Measurements from ENCODE around the gene CYP2U1.
"Not testable (repeated sequence)": the region's sequence is repeated elsewhere in the genome, so short reads cannot be mapped to it uniquely, and the experiment has no call there.

CYP2U1 gene

DNA sequence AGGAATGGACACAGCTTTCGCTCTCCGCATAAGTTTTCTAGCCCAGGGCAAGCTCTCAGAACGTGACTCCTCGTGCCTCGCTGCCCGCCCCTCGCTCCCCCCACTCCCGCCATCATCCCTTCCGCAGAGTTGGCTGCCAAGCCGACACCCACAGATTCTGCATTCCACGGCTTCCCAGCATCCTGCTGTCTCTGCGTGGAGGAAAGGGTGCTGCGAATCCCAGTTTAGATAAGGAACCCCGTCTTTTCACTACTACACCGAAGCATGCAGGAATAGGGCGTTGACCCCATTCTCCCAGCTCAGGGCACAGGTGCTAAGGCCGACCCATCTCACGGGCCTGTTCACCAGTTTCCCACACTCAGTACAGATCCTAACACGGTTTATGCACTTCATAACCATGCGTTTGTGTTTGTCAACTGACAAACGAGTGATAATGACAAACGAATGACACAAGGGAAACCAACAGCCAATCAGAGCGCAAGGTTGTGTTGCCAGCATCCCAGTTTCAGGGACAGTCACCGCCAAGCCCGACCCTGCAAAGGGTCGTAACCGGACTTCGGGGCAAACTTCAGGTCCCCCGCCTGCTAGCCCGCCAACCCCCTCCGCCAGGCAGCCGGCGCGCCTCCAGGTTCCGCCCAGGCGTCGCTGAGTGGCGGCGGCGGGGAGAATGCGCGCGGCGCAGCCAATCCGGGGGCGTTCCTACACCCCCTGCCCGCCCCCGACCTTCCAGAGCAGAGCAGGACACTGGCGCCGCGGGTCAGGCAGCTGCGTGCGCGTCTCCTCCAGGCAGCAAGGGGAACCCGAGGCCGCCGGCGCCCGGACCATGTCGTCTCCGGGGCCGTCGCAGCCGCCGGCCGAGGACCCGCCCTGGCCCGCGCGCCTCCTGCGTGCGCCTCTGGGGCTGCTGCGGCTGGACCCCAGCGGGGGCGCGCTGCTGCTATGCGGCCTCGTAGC lies at the start of gene CYP2U1:
TSS of gene CYP2U1 (plus strand) at position 729 of the 954 bp plus-strand sequence. CDS start at position 824, 95 bp downstream.
- peak; percentile 48 for DNase-seq (ENCODE audit: low read depth, low spot score)

- no peak for DNase-seq (ENCODE audit: low read depth, low spot score)
These were observed 45.5 kb upstream of the CYP2U1 start for GRCh38 chr4:107885865-107886264.

DNA sequence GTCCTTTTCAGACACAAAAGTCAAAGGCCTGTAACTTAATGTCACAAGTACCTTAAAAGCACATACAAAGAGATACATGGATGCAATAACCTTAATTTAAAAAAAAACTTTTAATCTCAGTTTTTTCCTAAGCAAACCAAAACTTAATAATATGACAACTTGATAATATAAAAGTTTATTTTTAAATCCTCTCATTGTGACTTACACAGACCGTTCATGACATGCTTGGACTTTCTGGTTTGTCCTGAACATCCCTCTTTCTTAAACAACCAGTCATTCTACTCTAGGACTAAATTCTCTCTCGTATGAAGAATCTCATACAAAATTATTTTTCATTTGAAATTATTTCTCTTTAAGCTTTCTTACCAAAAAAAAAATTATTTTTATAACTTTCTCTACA lies 43.1 kb upstream of the CYP2U1 start:
- no peak for DNase-seq (ENCODE audit: low read depth, low spot score)

DNA sequence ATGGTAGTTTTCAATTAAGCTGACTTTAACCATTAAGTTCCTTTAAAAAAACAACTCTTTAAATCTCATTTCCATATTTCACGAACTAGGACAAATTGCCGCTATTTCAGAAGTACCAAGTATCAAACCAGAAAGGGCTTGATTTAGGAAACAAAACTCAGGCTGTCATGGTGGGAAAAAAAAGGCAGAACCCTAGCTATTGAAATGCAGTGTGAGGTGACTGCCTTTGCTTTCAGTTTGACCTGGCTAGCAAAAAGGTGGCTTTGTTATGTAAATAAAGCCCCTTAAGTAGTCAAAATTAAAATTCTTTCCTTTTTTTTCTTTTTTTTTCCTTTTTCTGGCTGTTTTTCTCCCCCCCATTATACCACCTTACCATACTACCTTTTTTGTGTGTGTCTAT lies 40.6 kb upstream of the CYP2U1 start:
- no peak for DNase-seq (ENCODE audit: low read depth, low spot score)

GRCh38 chr4:107891299-107891698 lies 40.0 kb upstream of the CYP2U1 start:
- DNase-seq (ENCODE audit: low read depth, low spot score) = no peak

- no peak for DNase-seq (ENCODE audit: low read depth, low spot score)
These were observed 37.9 kb upstream of the CYP2U1 start for GRCh38 chr4:107893171-107894137.

GRCh38 chr4:107894138-107894603 lies 37.2 kb upstream of the CYP2U1 start:
- DNase-seq (ENCODE audit: low read depth, low spot score) = no peak

DNA sequence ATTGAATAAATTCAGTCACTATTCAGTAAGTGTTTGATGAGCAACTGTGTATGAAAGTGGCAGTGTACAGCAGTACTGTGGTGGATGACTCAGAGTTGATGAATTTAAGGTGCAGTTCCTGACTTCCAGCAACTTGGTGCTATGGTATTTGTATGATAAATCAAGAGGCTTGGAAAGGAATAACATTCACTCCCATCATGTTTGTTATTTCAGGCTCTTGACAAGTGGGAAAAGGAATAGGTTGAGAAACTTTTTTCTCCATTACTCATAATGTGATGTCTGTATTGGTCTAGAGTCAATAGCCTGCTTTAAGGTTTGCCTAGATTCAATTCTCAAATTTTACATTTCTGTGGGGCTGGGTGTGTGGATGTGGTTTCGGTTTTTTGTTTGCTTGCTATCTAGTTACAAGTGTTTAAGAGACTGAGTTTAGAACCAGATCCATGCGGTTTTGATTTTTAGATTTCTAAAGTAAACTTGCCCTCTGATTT lies 35.1 kb upstream of the CYP2U1 start:
- DNase-seq (ENCODE audit: low read depth, low spot score) = no peak

DNA sequence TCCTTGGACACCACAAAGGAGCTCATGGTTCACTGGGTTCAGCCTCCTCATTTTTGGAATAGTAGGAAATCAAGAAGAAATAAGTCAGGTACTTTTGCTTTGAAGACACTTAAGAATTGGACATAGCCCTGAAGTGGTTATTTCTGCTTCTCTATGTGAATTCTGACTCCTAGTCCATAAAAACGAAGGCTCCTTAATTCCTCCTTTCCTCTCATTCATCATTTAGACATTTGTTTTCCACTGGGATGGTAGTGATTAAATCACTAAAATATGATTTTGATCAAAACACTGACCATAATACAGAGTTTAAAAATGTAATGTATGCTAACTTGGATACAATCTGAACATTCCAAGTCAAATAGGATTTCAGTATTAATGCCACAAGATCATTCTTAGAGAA lies 34.7 kb upstream of the CYP2U1 start:
- no peak for DNase-seq (ENCODE audit: low read depth, low spot score)

- no peak for DNase-seq (ENCODE audit: low read depth, low spot score)
These were observed 33.5 kb upstream of the CYP2U1 start for GRCh38 chr4:107897823-107898222.

- no peak for DNase-seq (ENCODE audit: low read depth, low spot score)
These were observed 31.3 kb upstream of the CYP2U1 start for GRCh38 chr4:107900067-107900466.

GRCh38 chr4:107900508-107900907 lies 30.8 kb upstream of the CYP2U1 start:
- no peak for DNase-seq (ENCODE audit: low read depth, low spot score)

DNA sequence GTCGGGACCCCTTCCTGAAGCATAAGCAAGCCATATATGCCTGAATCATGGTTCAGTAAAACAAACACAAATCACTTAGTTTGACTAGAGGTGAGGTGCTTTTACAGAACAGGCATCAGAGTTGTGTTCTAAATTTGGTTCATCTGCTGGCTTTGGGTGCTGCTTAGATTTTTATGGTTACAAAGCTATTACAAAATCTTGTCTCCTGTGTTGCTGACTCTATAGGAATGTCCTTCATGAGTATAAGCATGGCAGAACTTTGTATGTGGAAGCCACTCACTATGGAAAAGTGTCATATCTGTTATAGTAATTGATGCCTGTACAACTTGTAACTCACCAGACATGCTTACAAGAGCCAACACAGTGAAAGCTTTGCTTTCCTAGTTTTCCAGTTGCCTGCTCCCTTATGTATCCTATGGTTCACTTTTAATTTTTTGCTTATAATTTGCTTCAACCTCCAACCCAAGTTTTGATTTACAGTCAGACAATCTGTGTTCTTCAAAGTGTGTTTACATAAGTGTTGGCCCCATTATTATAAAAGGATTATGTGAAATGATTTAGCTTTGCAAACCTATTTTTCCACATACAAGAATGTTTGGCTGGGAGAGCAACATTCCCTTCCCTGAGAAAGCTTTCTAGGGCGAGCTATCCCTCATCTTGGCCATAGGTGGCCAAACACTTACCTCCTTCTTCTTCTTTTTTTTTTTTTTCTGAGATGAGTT lies 30.0 kb upstream of the CYP2U1 start:
- DNase-seq (ENCODE audit: low read depth, low spot score) = no peak

GRCh38 chr4:107902715-107903114 lies 28.6 kb upstream of the CYP2U1 start:
- no peak for DNase-seq (ENCODE audit: low read depth, low spot score)

GRCh38 chr4:107905082-107905481 lies 26.3 kb upstream of the CYP2U1 start:
- DNase-seq (ENCODE audit: low read depth, low spot score) = not testable (repeated sequence)

DNA sequence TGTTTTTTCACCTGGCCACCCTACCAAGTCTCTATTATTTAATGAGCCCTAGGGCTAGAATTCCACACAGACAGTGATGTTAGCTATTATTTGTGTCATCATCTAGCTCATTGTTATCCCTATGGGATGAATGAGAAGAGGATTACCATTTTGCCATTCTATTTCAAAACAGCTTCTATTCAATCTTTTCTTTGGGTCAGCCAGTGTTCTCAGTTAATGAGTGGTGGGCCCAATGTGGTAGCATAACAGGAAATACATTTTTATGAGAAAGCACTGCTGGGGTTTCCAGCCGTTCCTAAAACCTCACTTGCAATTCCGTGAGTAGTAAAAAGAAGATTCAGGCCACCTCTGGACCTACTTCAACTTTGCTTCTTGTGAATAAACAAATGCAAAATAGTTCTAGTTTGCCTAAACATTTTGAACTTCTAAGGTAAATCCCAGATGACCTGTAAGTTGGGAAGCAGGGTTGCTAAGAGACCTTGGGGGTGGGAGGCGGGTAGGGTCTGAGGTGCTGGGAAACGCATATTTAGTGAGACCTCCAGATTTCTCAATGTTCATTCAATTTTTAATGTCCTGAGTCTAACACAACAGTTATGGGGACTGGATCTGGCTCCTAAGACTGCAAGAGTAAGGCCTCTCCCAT lies 24.8 kb upstream of the CYP2U1 start:
- DNase-seq (ENCODE audit: low read depth, low spot score) = no peak

DNA sequence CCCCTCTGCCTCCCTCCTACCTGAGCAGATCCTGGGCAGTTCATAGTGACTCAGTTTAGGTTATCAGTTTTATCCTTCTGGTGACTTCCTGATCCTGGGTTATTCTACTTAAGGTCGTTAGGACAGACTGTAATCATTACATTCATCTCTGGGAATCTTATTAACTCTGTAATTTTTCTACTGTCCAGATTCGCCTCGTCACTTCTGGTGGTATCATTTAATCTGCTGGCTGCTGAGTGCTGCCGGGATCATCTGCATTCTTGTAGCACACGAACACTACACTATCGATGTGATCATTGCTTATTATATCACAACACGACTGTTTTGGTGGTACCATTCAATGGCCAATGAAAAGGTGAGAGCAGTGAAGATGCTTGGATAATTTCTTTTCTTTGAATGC lies 23.0 kb upstream of the CYP2U1 start:
- DNase-seq (ENCODE audit: low read depth, low spot score) = no peak

DNA sequence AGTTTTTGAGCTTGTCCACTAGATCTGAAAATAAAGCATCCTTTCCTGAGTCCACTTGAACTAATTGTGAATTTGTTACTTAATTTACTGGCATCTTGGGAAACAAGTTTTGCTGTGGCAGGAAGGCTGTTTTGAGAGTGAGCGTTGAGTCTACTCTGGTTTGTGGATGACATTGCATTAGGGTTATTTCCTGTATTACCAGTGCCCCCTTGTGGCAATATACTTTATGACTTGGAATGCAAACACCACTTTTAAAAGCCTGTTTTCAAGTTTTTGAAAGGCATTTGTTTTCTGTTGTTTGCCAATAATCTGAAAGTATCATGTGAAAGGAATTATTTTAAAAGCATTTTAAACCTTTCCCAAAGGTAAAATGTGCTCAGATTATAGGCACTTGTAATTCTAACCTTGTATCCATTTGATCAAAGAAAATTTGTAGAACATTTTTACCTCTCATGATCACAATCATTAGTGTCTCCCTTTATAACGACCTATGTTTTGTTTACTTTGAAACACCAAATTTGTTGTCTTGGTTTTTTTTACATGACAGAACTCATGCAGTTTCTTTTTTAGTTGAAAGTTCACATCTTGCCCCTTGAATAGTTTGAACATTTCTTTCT lies 18.0 kb upstream of the CYP2U1 start:
- peak; percentile 21 for DNase-seq (ENCODE audit: low read depth, low spot score)

DNA sequence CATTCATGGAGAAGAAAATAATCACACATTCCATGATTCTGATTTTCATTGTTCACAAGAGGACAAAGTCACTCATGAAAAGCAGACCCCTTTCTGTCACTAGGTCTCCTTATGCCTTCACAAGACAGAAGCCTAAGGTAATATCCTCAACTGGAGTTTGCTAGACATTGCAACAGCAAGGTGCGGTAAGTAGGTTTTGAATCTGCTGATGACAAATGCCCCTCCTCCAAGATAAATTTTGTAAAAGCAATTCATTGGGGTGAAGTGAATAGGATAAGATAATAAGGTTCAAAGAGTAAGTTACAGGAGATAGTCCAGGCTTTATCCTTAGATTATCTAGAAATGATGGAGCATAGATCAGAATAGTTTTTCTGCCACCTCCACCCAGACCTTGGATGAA lies 16.1 kb upstream of the CYP2U1 start:
- no peak for DNase-seq (ENCODE audit: low read depth, low spot score)

- DNase-seq (ENCODE audit: low read depth, low spot score) = no peak
These were observed 14.7 kb upstream of the CYP2U1 start for GRCh38 chr4:107916623-107917022.
